HCT116 (cell line): Measurements from ENCODE around the gene ZBED1. TPM values are rescaled to one million over a fixed set of nuclear protein-coding genes. Genes with fewer than 3 reads are reported as not detected.
A peak's percentile ranks its signal among the peaks of the same experiment; 100 is the strongest.
"Not testable (repeated sequence)": the region's sequence is repeated elsewhere in the genome, so short reads cannot be mapped to it uniquely, and the experiment has no call there.

ENCODE experiments used
- ATAC-seq: fragments of 200-7000 bp; cut with Tn5 transposase; 2 replicates; pipeline ENCODE4 v1.9.1; 2020; ENCODE audit warnings: mild to moderate bottlenecking, moderate library complexity
- BruUV-seq: library from RNA; stranded (reverse); fragments of 400-500 nt; replicated peaks from 2 replicates; lab custom pipeline; 2021; lab: Mats Ljungman, UMichigan
- CTCF ChIA-PET: fragments of 300-600 bp; sonication (Branson Sonifier 250); formaldehyde crosslinking; loops from one replicate; lab custom pipeline; 2021; ENCODE audit warnings: antibody characterized with exemption; lab: Charles Lee
- POLR2A ChIA-PET: fragments of 300-600, 350-600 bp; sonication (Branson Sonifier 250); formaldehyde crosslinking; loops from one replicate; lab custom pipeline; 2021; ENCODE audit warnings: antibody characterized with exemption; lab: Charles Lee
- RAD21 ChIA-PET, 2 experiments: fragments of 300-600 bp; sonication (Branson Sonifier 250); formaldehyde crosslinking; loops; one replicate each; lab custom pipeline; 2023; ENCODE audit warnings: low total read pairs in 2 of 2; ENCODE audit not compliant: uncharacterized antibody in 2 of 2, unreplicated experiment in 2 of 2, low non-redundant PET in 1 of 2; lab: Charles Lee
- DNase-seq: peaks from one replicate; pipeline ENCODE4 v3.0.0-alpha.2; 2010; ENCODE audit warnings: low read depth, low spot score
- H2AFZ ChIP-seq: fragments of 200-600 bp; shearing (Covaris generic), sonication (generic); 2 replicates; pipeline ENCODE4 v1.6.1; 2017; ENCODE audit warnings: low read depth, mixed run types, mixed read lengths, antibody characterized with exemption, low read length; ENCODE audit not compliant: poor library complexity, severe bottlenecking
- H3K27ac ChIP-seq: 2 replicates; pipeline ENCODE4 v1.5.1; 2012; ENCODE audit warnings: low read depth, low read length
- H3K27me3 ChIP-seq: fragments of 200-600 bp; sonication (generic); 2 replicates; pipeline ENCODE4 v1.6.1; 2016; ENCODE audit warnings: mixed run types, low read length, mixed read lengths; ENCODE audit not compliant: insufficient read depth
- H3K36me3 ChIP-seq, 2 experiments: fragments of 200-500 bp in 1 of 2; fragments of 200-600 bp in 1 of 2; sonication (Bioruptor generic) in 1 of 2; sonication (generic) in 1 of 2; 2 replicates each; pipeline versions ENCODE4 v1.5.1 to v1.6.1; 2014 to 2016; ENCODE audit warnings: low read length in 2 of 2, inconsistent platforms in 1 of 2, mixed read lengths in 1 of 2, mixed run types in 1 of 2; ENCODE audit not compliant: insufficient read depth in 2 of 2, control insufficient read depth in 1 of 2
- H3K4me1 ChIP-seq, 2 experiments: fragments of 200-600 bp in 1 of 2; sonication (generic) in 1 of 2; 2 replicates each; pipeline versions ENCODE4 v1.5.1 to v1.6.1; 2012 to 2017; ENCODE audit warnings: low read length in 2 of 2, inconsistent platforms in 1 of 2, mild to moderate bottlenecking in 1 of 2, mixed read lengths in 1 of 2, mixed run types in 1 of 2, moderate library complexity in 1 of 2; ENCODE audit not compliant: insufficient read depth in 2 of 2, control insufficient read depth in 1 of 2
- H3K4me2 ChIP-seq: fragments of 200-600 bp; sonication (generic); 2 replicates; pipeline ENCODE4 v1.6.1; 2017; ENCODE audit warnings: mixed run types, low read length, mixed read lengths
- H3K4me3 ChIP-seq, 2 experiments: fragments of 200-600 bp in 1 of 2; sonication (generic) in 1 of 2; replicated peaks in 1 of 2; 2 replicates each; pipeline ENCODE4 v1.5.1; 2011 to 2016; ENCODE audit warnings: low read length in 2 of 2, control low read depth in 1 of 2, low read depth in 1 of 2, mild to moderate bottlenecking in 1 of 2, mixed read lengths in 1 of 2, mixed run types in 1 of 2
- H3K79me2 ChIP-seq: fragments of 200-600 bp; sonication (generic); 2 replicates; pipeline ENCODE4 v1.6.1; 2017; ENCODE audit warnings: mild to moderate bottlenecking, mixed run types, low read length, moderate library complexity, mixed read lengths; ENCODE audit not compliant: insufficient read depth
- H3K9ac ChIP-seq: fragments of 200-600 bp; sonication (generic); 2 replicates; pipeline ENCODE4 v1.6.1; 2016; ENCODE audit warnings: low read length, mixed read lengths
- H3K9me2 ChIP-seq: fragments of 200-600 bp; sonication (generic), shearing (Covaris generic); 2 replicates; pipeline ENCODE4 v1.6.1; 2017; ENCODE audit warnings: mixed run types, mild to moderate bottlenecking, moderate library complexity; ENCODE audit not compliant: insufficient read depth
- H3K9me3 ChIP-seq, 2 experiments: fragments of 200-500 bp in 1 of 2; fragments of 200-600 bp in 1 of 2; sonication (Bioruptor generic) in 1 of 2; sonication (generic) in 1 of 2; 2 replicates each; pipeline ENCODE4 v1.6.1; 2014 to 2017; ENCODE audit warnings: low read length in 2 of 2, mixed read lengths in 2 of 2, inconsistent platforms in 1 of 2, low read depth in 1 of 2, mild to moderate bottlenecking in 1 of 2, mixed run types in 1 of 2, moderate library complexity in 1 of 2; ENCODE audit not compliant: control insufficient read depth in 1 of 2, insufficient read depth in 1 of 2
- H4K20me1 ChIP-seq: fragments of 200-600 bp; sonication (generic), shearing (Covaris generic); 2 replicates; pipeline ENCODE4 v1.6.1; 2017; ENCODE audit warnings: mixed run types, mild to moderate bottlenecking, moderate library complexity; ENCODE audit not compliant: insufficient read depth
- EGR1 ChIP-seq: IDR thresholded peaks from 2 replicates; pipeline ENCODE4 v1.6.1; 2012; ENCODE audit warnings: low read depth
- EZH2phosphoT487 ChIP-seq: fragments of 200-600 bp; IDR thresholded peaks from 2 replicates; pipeline ENCODE4 v1.6.1; 2018; ENCODE audit warnings: antibody characterized with exemption, borderline replicate concordance
- POLR2A ChIP-seq: IDR thresholded peaks from 2 replicates; pipeline ENCODE4 v1.7.0; 2011; ENCODE audit warnings: borderline replicate concordance; ENCODE audit not compliant: insufficient read depth, insufficient read length; ENCODE audit errors: extremely low read depth
- POLR2AphosphoS5 ChIP-seq: IDR thresholded peaks from 2 replicates; pipeline ENCODE4 v1.6.1; 2011; ENCODE audit warnings: mild to moderate bottlenecking, low read depth, low read length, moderate library complexity
- SP1 ChIP-seq: IDR thresholded peaks from 2 replicates; pipeline ENCODE4 v1.6.1; 2012; ENCODE audit warnings: low read depth
- SRF ChIP-seq: IDR thresholded peaks from 2 replicates; pipeline ENCODE4 v1.6.1; 2012; ENCODE audit warnings: low read depth
- TCF7L2 ChIP-seq: IDR thresholded peaks from 2 replicates; pipeline ENCODE4 v1.7.0; 2011; ENCODE audit warnings: borderline replicate concordance, inconsistent platforms; ENCODE audit not compliant: insufficient read depth, insufficient read length; ENCODE audit errors: extremely low read depth
- YY1 ChIP-seq: IDR thresholded peaks from 2 replicates; pipeline ENCODE4 v1.6.1; 2011; ENCODE audit warnings: low read length, low read depth, moderate library complexity, mild to moderate bottlenecking; ENCODE audit not compliant: insufficient replicate concordance; ENCODE audit errors: extremely low read depth
- intact Hi-C: fragments of 100-400 bp; cut with micrococcal nuclease; formaldehyde crosslinking; loops from 2 replicates; pipeline ENCODE4 v1.10.0; 2022
- total RNA-seq: library from RNA; stranded (reverse); gene quantifications from one replicate; pipeline ENCODE4 v1.2.1, GENCODE V29; 2021; ENCODE audit not compliant: unreplicated experiment
- TF ChIP-seq, protein P1 (sequence below): IDR thresholded peaks from 2 replicates; pipeline ENCODE4 v1.6.1; 2011; ENCODE audit warnings: mild to moderate bottlenecking, low read length, moderate library complexity; ENCODE audit not compliant: insufficient replicate concordance; ENCODE audit errors: extremely low read depth

ZBED1 gene
- total RNA-seq, 1 experiment from 2014 or later: 21.0 TPM

DNA sequence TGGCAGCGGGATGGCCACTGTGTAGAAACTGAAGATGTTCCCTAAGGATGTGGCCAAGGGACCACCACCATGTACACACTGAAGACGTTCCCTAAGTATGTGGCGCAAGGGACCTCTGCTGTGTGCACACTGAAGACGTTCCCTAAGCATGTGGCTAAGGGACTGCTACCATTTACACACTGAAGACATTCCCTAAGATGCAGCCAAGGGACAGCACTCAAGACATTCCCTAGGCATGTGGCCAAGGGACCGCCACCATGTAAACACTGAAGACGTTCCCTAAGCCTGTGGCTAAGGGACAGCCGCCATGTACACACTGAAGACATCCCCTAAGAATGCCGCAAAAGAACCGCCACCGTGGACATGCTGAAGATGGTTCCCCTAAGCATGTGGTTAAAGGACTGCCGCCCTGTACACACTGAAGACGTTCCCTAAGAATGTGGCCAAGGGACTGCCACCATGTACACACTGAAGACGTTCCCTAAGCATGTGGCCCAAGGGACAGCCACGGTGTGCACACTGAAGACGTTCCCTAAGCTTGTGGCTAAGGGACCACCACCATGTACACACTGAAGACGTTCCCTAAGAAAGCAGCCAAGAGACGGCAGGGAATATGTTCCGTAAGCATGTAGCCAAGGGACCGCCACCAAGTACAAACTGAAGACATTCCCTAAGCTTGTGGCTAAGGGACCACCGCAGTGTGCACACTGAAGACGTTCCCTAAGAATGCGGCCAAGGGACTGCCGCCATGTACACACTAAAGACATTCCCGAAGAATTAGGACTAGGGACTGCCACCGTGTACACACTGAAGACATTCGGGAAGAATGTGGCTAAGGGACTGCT, 43.3 kb downstream of the ZBED1 start:
- RAD21 ChIA-PET: no interaction called here

GRCh38 chrX:2456091-2456490, 44.7 kb downstream of the ZBED1 start:
- intact Hi-C loops: loop anchor here (2.0 kb wide), 2 partner anchors 19 to 137 kb away; no protein-coding TSS in a partner anchor
- H3K27me3 ChIP-seq, H3K9me3 ChIP-seq, DNase-seq, POLR2A ChIA-PET, H2AFZ ChIP-seq, H4K20me1 ChIP-seq, BruUV-seq, CTCF ChIA-PET, H3K36me3 ChIP-seq, RAD21 ChIA-PET, H3K4me3 ChIP-seq, H3K9ac ChIP-seq, ATAC-seq, H3K9me2 ChIP-seq: not testable (repeated sequence)
- H3K79me2 ChIP-seq: peaks cover 19% of the 10 kb centered on the region; the same call in 1 of the 2 replicates
- H3K4me2 ChIP-seq: peak overlapping the region; percentile 73
- peaks cover 12 to 52% of the 10 kb centered on the region in 2 experiments for H3K4me1 ChIP-seq
- H3K27ac ChIP-seq: peak overlapping the region; percentile 93

More for the DNA sequence above, 43.3 kb downstream of the ZBED1 start:
- peak; percentile 67 for ATAC-seq
- BruUV-seq: no TSS peak
- Histone ChIP-seq H2AFZ (no peak overlapping the region), H4K20me1 (no peaks in the 10 kb centered on the region)
- POLR2A ChIA-PET: no interaction called here
- intact Hi-C loops: loop anchor here (1.0 to 2.0 kb wide), 4 partner anchors 8 to 135 kb away; no protein-coding TSS in a partner anchor
- no peak for TF ChIP-seq EGR1
- no peak for TF ChIP-seq SRF
- TF ChIP-seq POLR2AphosphoS5: no peak; the same call in 1 of the 2 replicates
- peak; percentile 81 for TF ChIP-seq YY1
- no peak for TF ChIP-seq EZH2phosphoT487
- no peak for TF ChIP-seq POLR2A
- no peak for TF ChIP-seq SP1
- peak; percentile 46 for TF ChIP-seq TCF7L2
- TF ChIP-seq, protein P1, sequence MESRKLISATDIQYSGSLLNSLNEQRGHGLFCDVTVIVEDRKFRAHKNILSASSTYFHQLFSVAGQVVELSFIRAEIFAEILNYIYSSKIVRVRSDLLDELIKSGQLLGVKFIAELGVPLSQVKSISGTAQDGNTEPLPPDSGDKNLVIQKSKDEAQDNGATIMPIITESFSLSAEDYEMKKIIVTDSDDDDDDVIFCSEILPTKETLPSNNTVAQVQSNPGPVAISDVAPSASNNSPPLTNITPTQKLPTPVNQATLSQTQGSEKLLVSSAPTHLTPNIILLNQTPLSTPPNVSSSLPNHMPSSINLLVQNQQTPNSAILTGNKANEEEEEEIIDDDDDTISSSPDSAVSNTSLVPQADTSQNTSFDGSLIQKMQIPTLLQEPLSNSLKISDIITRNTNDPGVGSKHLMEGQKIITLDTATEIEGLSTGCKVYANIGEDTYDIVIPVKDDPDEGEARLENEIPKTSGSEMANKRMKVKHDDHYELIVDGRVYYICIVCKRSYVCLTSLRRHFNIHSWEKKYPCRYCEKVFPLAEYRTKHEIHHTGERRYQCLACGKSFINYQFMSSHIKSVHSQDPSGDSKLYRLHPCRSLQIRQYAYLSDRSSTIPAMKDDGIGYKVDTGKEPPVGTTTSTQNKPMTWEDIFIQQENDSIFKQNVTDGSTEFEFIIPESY: peak; percentile 63
- TF ChIP-seq, all 23 proteins: peak for 3
- H3K4me1 ChIP-seq: peaks cover 12 to 44% of the 10 kb centered on the region in 2 experiments
- H3K9me2 ChIP-seq: no peaks in the 10 kb centered on the region
- H3K9me3 ChIP-seq: no peaks in the 10 kb centered on the region
- H3K27ac ChIP-seq: peak overlapping the region; percentile 93
- peak overlapping the region; percentile 73 for H3K4me2 ChIP-seq
- peak overlapping the region; percentile 58 for H3K9ac ChIP-seq
- no peaks in the 10 kb centered on the region for H3K36me3 ChIP-seq
- peak; percentile 98 for DNase-seq
- H3K4me3 ChIP-seq: peak overlapping the region; percentile 24 to 47
- H3K27me3 ChIP-seq: no peaks in the 10 kb centered on the region
- peaks cover 29% of the 10 kb centered on the region for H3K79me2 ChIP-seq
- CTCF ChIA-PET: no interaction called here

GRCh38 chrX:2454620-2455019, 46.2 kb downstream of the ZBED1 start:
- ATAC-seq, H3K27me3 ChIP-seq, POLR2A ChIA-PET, CTCF ChIA-PET, H4K20me1 ChIP-seq, H3K9me3 ChIP-seq, BruUV-seq, H2AFZ ChIP-seq, H3K9ac ChIP-seq, H3K4me2 ChIP-seq, DNase-seq, H3K9me2 ChIP-seq, RAD21 ChIA-PET, H3K27ac ChIP-seq, H3K4me3 ChIP-seq, H3K36me3 ChIP-seq: not testable (repeated sequence)
- Histone ChIP-seq H3K4me1 (peaks cover 15 to 61% of the 10 kb centered on the region in 2 experiments), H3K79me2 (peaks cover 21% of the 10 kb centered on the region; the same call in 1 of the 2 replicates)
- intact Hi-C loops: loop anchor here (5.0 kb wide), 1 partner anchor 807 kb away; no protein-coding TSS in a partner anchor
